ENCODE results near the gene ANKRD33.

DNA sequence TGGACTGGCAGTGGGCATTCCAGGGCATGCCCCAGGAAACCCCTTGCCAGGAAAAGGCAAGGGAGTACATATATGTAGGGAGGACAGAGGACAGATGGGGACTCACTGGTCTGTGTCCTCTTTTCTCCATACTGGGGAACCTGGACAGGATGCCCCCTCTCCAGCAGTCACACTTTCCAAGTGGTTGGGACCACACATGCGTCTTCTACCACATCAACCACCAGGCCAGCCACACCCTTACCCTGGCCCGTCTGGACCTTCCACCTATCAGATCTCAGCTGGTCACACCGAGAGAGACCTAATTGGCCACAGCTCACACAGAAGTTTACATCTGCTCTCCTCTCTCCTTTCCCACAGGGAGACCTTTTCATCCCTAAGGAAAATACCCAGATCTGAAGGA, 8.3 kb downstream of the ANKRD33 start:
- TF ChIP-seq EZH2phosphoT487 (IDR thresholded peaks at IDR 0.05; ENCODE audit: insufficient read depth, low read depth), result no peak
- TF ChIP-seq EZH2 (IDR thresholded peaks at IDR 0.05; ENCODE audit: insufficient read depth, poor library complexity, severe bottlenecking), result no peak

All from GM23248 (cell line).